ENCODE results near the gene MAP3K2. TPM values are rescaled to one million over a fixed set of nuclear protein-coding genes. Genes with fewer than 3 reads are reported as not detected.

MAP3K2 gene
- total RNA-seq, 1 experiment from 2014 or later, result 54.8 TPM

DNA sequence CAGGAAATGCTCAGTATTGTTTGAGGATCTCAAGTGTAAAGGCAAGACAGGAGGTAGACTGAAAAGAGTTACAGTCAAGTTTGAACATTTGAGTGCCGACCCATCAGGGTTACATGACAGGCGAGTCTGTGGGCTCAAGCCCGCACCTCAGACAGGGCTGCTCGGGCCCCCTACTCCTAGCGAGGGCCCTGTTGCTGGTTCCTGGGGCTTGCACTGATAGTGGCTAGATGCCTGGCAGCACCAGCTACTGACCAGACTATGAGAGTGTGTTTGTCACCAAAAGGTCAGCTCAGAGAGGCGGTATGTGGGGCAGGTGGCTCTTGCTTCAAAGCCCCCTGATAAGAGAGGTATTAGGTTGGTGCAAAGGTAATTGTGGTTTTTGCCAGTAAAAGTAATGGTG is 132.1 kb downstream of the MAP3K2 start:
- Histone ChIP-seq H3K27me3 (replicated peaks; ENCODE audit: insufficient read depth, low read depth, low read length, poor library complexity) (no peaks in the 10 kb centered on the region), H3K27ac (ENCODE audit: low read depth, low read length, poor library complexity, severe bottlenecking) (no peak overlapping the region), H3K9me3 (ENCODE audit: low read depth, low read length, poor library complexity, severe bottlenecking) (no peaks in the 10 kb centered on the region), H3K4me1 (ENCODE audit: insufficient read depth, low read length, poor library complexity, severe bottlenecking) (no peaks in the 10 kb centered on the region), H3K36me3 (ENCODE audit: insufficient read depth, low read length, poor library complexity, severe bottlenecking) (peaks cover 38% of the 10 kb centered on the region), H3K4me3 (ENCODE audit: low read depth, low read length, poor library complexity, severe bottlenecking) (no peak overlapping the region)
- POLR2A ChIA-PET (ENCODE audit: low non-redundant PET), result no interaction called here
- no peak for DNase-seq (ENCODE audit: low spot score)
- BruUV-seq (replicated peaks), result no TSS peak
- intact Hi-C loops (cut with micrococcal nuclease; ENCODE audit: unreplicated experiment), result no loop called here
- CTCF ChIA-PET, result no interaction called here
- TF ChIP-seq EZH2 (IDR thresholded peaks at IDR 0.05; ENCODE audit: borderline replicate concordance, low read depth, low read length, poor library complexity, severe bottlenecking) (no peak), CTCF (conservative IDR thresholded peaks at IDR 0.05; ENCODE audit: low read depth, low read length) (no peak)

- Histone ChIP-seq H3K4me3 (ENCODE audit: low read depth, low read length, poor library complexity, severe bottlenecking) (no peak overlapping the region), H3K9me3 (ENCODE audit: low read depth, low read length, poor library complexity, severe bottlenecking) (no peaks in the 10 kb centered on the region), H3K4me1 (ENCODE audit: insufficient read depth, low read length, poor library complexity, severe bottlenecking) (no peaks in the 10 kb centered on the region), H3K27me3 (replicated peaks; ENCODE audit: insufficient read depth, low read depth, low read length, poor library complexity) (no peaks in the 10 kb centered on the region), H3K36me3 (ENCODE audit: insufficient read depth, low read length, poor library complexity, severe bottlenecking) (peaks cover 34% of the 10 kb centered on the region), H3K27ac (ENCODE audit: low read depth, low read length, poor library complexity, severe bottlenecking) (no peak overlapping the region)
- DNase-seq (ENCODE audit: low spot score), result peak; percentile 17
- intact Hi-C loops (cut with micrococcal nuclease; ENCODE audit: unreplicated experiment), result no loop called here
- POLR2A ChIA-PET (ENCODE audit: low non-redundant PET), result no interaction called here
- CTCF ChIA-PET, result no interaction called here
- BruUV-seq (replicated peaks), result no TSS peak
- no peak for TF ChIP-seq EZH2 (IDR thresholded peaks at IDR 0.05; ENCODE audit: borderline replicate concordance, low read depth, low read length, poor library complexity, severe bottlenecking)
- no peak for TF ChIP-seq CTCF (conservative IDR thresholded peaks at IDR 0.05; ENCODE audit: low read depth, low read length)
These were observed 132.6 kb downstream of the MAP3K2 start for GRCh38 chr2:127255146-127255545.

- CTCF ChIA-PET, result no interaction called here
- intact Hi-C loops (cut with micrococcal nuclease; ENCODE audit: unreplicated experiment), result no loop called here
These were observed 133.3 kb downstream of the MAP3K2 start for GRCh38 chr2:127254386-127254981.

More at GRCh38 chr2:127254386-127254981, 133.3 kb downstream of the MAP3K2 start:
- POLR2A ChIA-PET (ENCODE audit: low non-redundant PET), result no interaction called here
- DNase-seq (ENCODE audit: low spot score), result no peak
- H3K27ac ChIP-seq (ENCODE audit: low read depth, low read length, poor library complexity, severe bottlenecking), result no peak overlapping the region
- TF ChIP-seq CTCF (conservative IDR thresholded peaks at IDR 0.05; ENCODE audit: low read depth, low read length) (no peak), EZH2 (IDR thresholded peaks at IDR 0.05; ENCODE audit: borderline replicate concordance, low read depth, low read length, poor library complexity, severe bottlenecking) (no peak)
- H3K36me3 ChIP-seq (ENCODE audit: insufficient read depth, low read length, poor library complexity, severe bottlenecking), result peaks cover 28% of the 10 kb centered on the region
- H3K4me3 ChIP-seq (ENCODE audit: low read depth, low read length, poor library complexity, severe bottlenecking), result no peak overlapping the region
- BruUV-seq (replicated peaks), result no TSS peak
- H3K27me3 ChIP-seq (replicated peaks; ENCODE audit: insufficient read depth, low read depth, low read length, poor library complexity), result no peaks in the 10 kb centered on the region
- H3K9me3 ChIP-seq (ENCODE audit: low read depth, low read length, poor library complexity, severe bottlenecking), result no peaks in the 10 kb centered on the region
- no peaks in the 10 kb centered on the region for H3K4me1 ChIP-seq (ENCODE audit: insufficient read depth, low read length, poor library complexity, severe bottlenecking)

Small RNAs within 50 kb of the gene (microRNA-seq; reads per million reads assigned to microRNA genes)
- 4.3 reads per million, percentile 13 among the genes with 10 or more reads in this experiment for gene MIR4783

Other genes starting within 250 kb of the MAP3K2 start
- 3.0 and 4.2 TPM in 2 replicates for gene CYP27C1, start 167.7 kb downstream of the MAP3K2 start, total RNA-seq (2021)
- gene ERCC3, start 93.8 kb downstream of the MAP3K2 start, total RNA-seq (2021), result 69.5 and 70.2 TPM in 2 replicates
- gene PROC, start 30.5 kb upstream of the MAP3K2 start, total RNA-seq (2021), result 0.37 TPM in 1 of 2 replicates, not detected in the other
- 66.0 and 67.2 TPM in 2 replicates for gene IWS1, start 138.5 kb upstream of the MAP3K2 start, total RNA-seq (2021)
- 0.24 TPM in 1 of 2 replicates, not detected in the other for gene MYO7B, start 147.7 kb upstream of the MAP3K2 start, total RNA-seq (2021)

All from A673 (cell line).